IMR-90 (cell line): ENCODE results near the gene SLAMF7. TPM values are rescaled to one million over a fixed set of nuclear protein-coding genes. Genes with fewer than 3 reads are reported as not detected.

Source experiments
- ATAC-seq: fragments of 200-7000 bp; cut with Tn5 transposase; 2 replicates; pipeline ENCODE4 v1.9.1; 2020; ENCODE audit warnings: low read depth, mild to moderate bottlenecking, moderate library complexity
- BruUV-seq: library from RNA; stranded (reverse); fragments of 400-500 nt; replicated peaks from 2 replicates; lab custom pipeline; 2021; lab: Mats Ljungman, UMichigan
- CTCF ChIA-PET: fragments of 300-600 bp; formaldehyde crosslinking; extraction: SDS; loops from one replicate; lab custom pipeline; 2021; ENCODE audit warnings: antibody characterized with exemption; lab: Yijun Ruan, JAX
- POLR2A ChIA-PET: fragments of 300-600 bp; sonication (Branson Sonifier 250); formaldehyde crosslinking; loops from one replicate; lab custom pipeline; 2022; ENCODE audit warnings: antibody characterized with exemption; ENCODE audit not compliant: unreplicated experiment; lab: Charles Lee
- DNase-seq: peaks from one replicate; pipeline ENCODE4 v3.0.0; 2013
- H2AFZ ChIP-seq: replicated peaks from 2 replicates; pipeline ENCODE3; 2013; ENCODE audit warnings: low read length, mild to moderate bottlenecking; ENCODE audit not compliant: poor library complexity
- H2AK5ac ChIP-seq: 2 replicates; pipeline ENCODE4 v1.6.1; 2013; ENCODE audit warnings: low read depth, low read length, inconsistent platforms
- H2AK9ac ChIP-seq: replicated peaks from 2 replicates; pipeline ENCODE3; 2013; ENCODE audit warnings: mild to moderate bottlenecking, low read depth, low read length, moderate library complexity; ENCODE audit not compliant: poor library complexity
- H2BK120ac ChIP-seq: 2 replicates; pipeline ENCODE4 v1.6.1; 2013; ENCODE audit warnings: low read depth, low read length, inconsistent platforms
- H2BK15ac ChIP-seq: 3 replicates; pipeline ENCODE4 v1.6.1; 2013; ENCODE audit warnings: low read depth, low read length, inconsistent platforms
- H2BK20ac ChIP-seq: 2 replicates; pipeline ENCODE4 v1.6.1; 2013; ENCODE audit warnings: low read depth, mild to moderate bottlenecking, inconsistent platforms, low read length, moderate library complexity
- H2BK5ac ChIP-seq: 2 replicates; pipeline ENCODE4 v1.6.1; 2013; ENCODE audit warnings: mild to moderate bottlenecking, low read depth, low read length, inconsistent platforms; ENCODE audit not compliant: poor library complexity, severe bottlenecking
- H3K14ac ChIP-seq: replicated peaks from 2 replicates; pipeline ENCODE4 v1.6.1; 2013; ENCODE audit warnings: low read depth, low read length, inconsistent platforms
- H3K18ac ChIP-seq: 2 replicates; pipeline ENCODE4 v1.6.1; 2013; ENCODE audit warnings: low read depth, low read length, control low read depth
- H3K23ac ChIP-seq: 2 replicates; pipeline ENCODE4 v1.6.1; 2013; ENCODE audit warnings: low read depth, low read length, inconsistent platforms
- H3K27ac ChIP-seq: 2 replicates; pipeline ENCODE4 v1.5.1; 2013; ENCODE audit warnings: mild to moderate bottlenecking, control low read depth, low read length; ENCODE audit not compliant: insufficient read depth
- H3K27me3 ChIP-seq: 2 replicates; pipeline ENCODE4 v1.6.1; 2013; ENCODE audit warnings: low read length; ENCODE audit not compliant: control insufficient read depth, insufficient read depth
- H3K36me3 ChIP-seq: 2 replicates; pipeline ENCODE4 v1.6.1; 2013; ENCODE audit warnings: low read length, mixed read lengths; ENCODE audit not compliant: control insufficient read depth, insufficient read depth
- H3K4ac ChIP-seq: 2 replicates; pipeline ENCODE4 v1.6.1; 2013; ENCODE audit warnings: low read depth, low read length, inconsistent platforms
- H3K4me1 ChIP-seq: 2 replicates; pipeline ENCODE4 v1.6.1; 2013; ENCODE audit warnings: low read length, mixed read lengths; ENCODE audit not compliant: control insufficient read depth, insufficient read depth
- H3K4me2 ChIP-seq: 2 replicates; pipeline ENCODE4 v1.6.1; 2013; ENCODE audit warnings: low read depth, mild to moderate bottlenecking, control low read depth, low read length, moderate library complexity
- H3K4me3 ChIP-seq: 2 replicates; pipeline ENCODE4 v1.5.1; 2013; ENCODE audit warnings: low read depth, mild to moderate bottlenecking, control low read depth, low read length, moderate library complexity; ENCODE audit not compliant: insufficient read depth
- H3K56ac ChIP-seq: 2 replicates; pipeline ENCODE4 v1.6.1; 2013; ENCODE audit warnings: low read length, inconsistent platforms; ENCODE audit not compliant: insufficient read depth; ENCODE audit errors: extremely low read depth
- H3K79me1 ChIP-seq, 2 experiments: 2 replicates each; pipeline ENCODE4 v1.6.1; 2013; ENCODE audit warnings: low read length in 2 of 2, inconsistent platforms in 1 of 2, low read depth in 1 of 2
- H3K9ac ChIP-seq: 2 replicates; pipeline ENCODE4 v1.6.1; 2013; ENCODE audit warnings: low read depth, low read length, control low read depth
- H3K9me1 ChIP-seq: 2 replicates; pipeline ENCODE4 v1.6.1; 2013; ENCODE audit warnings: low read length, inconsistent platforms; ENCODE audit not compliant: insufficient read depth
- H3K9me3 ChIP-seq: 2 replicates; pipeline ENCODE4 v1.6.1; 2013; ENCODE audit warnings: low read length; ENCODE audit not compliant: control insufficient read depth, insufficient read depth
- H4K20me1 ChIP-seq: 2 replicates; pipeline ENCODE4 v1.6.1; 2013; ENCODE audit warnings: low read length, inconsistent platforms; ENCODE audit not compliant: insufficient read depth
- H4K5ac ChIP-seq: 2 replicates; pipeline ENCODE4 v1.6.1; 2013; ENCODE audit warnings: mild to moderate bottlenecking, low read depth, low read length, control low read depth
- H4K8ac ChIP-seq, 2 experiments: 2 replicates each; pipeline ENCODE4 v1.6.1; 2013; ENCODE audit warnings: low read depth in 2 of 2, low read length in 2 of 2, control low read depth in 1 of 2, inconsistent platforms in 1 of 2
- H4K91ac ChIP-seq: 2 replicates; pipeline ENCODE4 v1.6.1; 2013; ENCODE audit warnings: low read depth, low read length, inconsistent platforms; ENCODE audit not compliant: insufficient read depth
- BHLHE40 ChIP-seq: fragments of 150-350 bp; IDR thresholded peaks from 2 replicates; pipeline ENCODE4 v1.6.1; 2016; ENCODE audit warnings: mild to moderate bottlenecking, low read depth, low read length
- CEBPB ChIP-seq: IDR thresholded peaks from 2 replicates; pipeline ENCODE4 v1.6.1; 2012; ENCODE audit warnings: low read depth, low read length, improper control_type of control experiment
- CHD1 ChIP-seq: IDR thresholded peaks from 2 replicates; pipeline ENCODE4 v1.6.1; 2012; ENCODE audit warnings: low read depth, low read length, improper control_type of control experiment
- CTCF ChIP-seq: conservative IDR thresholded peaks from 2 replicates; pipeline ENCODE4 v1.5.1; 2012; ENCODE audit warnings: mild to moderate bottlenecking, low read depth, low read length, improper control_type of control experiment
- ELK1 ChIP-seq: fragments of 150-350 bp; IDR thresholded peaks from 2 replicates; pipeline ENCODE4 v1.6.1; 2016; ENCODE audit warnings: low read depth, mild to moderate bottlenecking, low read length, moderate library complexity, borderline replicate concordance
- FOS ChIP-seq: fragments of 150-350 bp; IDR thresholded peaks from 2 replicates; pipeline ENCODE4 v1.6.1; 2016; ENCODE audit warnings: low read depth, low read length
- MAFK ChIP-seq: IDR thresholded peaks from 2 replicates; pipeline ENCODE4 v1.6.1; 2012; ENCODE audit warnings: low read depth, low read length, improper control_type of control experiment
- MAZ ChIP-seq: IDR thresholded peaks from 2 replicates; pipeline ENCODE4 v1.6.1; 2012; ENCODE audit warnings: low read depth, mild to moderate bottlenecking, low read length, improper control_type of control experiment, moderate library complexity, borderline replicate concordance
- MXI1 ChIP-seq: IDR thresholded peaks from 2 replicates; pipeline ENCODE4 v1.6.1; 2012; ENCODE audit warnings: low read depth, mild to moderate bottlenecking, low read length, moderate library complexity, borderline replicate concordance
- NFE2L2 ChIP-seq: fragments of 150-350 bp; IDR thresholded peaks from 2 replicates; pipeline ENCODE4 v1.6.1; 2016; ENCODE audit warnings: low read depth, mild to moderate bottlenecking, low read length
- POLR2A ChIP-seq: IDR thresholded peaks from 2 replicates; pipeline ENCODE4 v1.6.1; 2012; ENCODE audit warnings: mild to moderate bottlenecking, low read depth, low read length
- RCOR1 ChIP-seq: IDR thresholded peaks from 2 replicates; pipeline ENCODE4 v1.6.1; 2012; ENCODE audit warnings: mild to moderate bottlenecking, low read length, improper control_type of control experiment; ENCODE audit not compliant: insufficient replicate concordance
- RFX5 ChIP-seq: IDR thresholded peaks from 2 replicates; pipeline ENCODE4 v1.8.0; 2012; ENCODE audit warnings: low read depth, mild to moderate bottlenecking, low read length, moderate library complexity
- SMC3 ChIP-seq: fragments of 150-350 bp; IDR thresholded peaks from 2 replicates; pipeline ENCODE4 v1.6.1; 2016; ENCODE audit warnings: low read depth, mild to moderate bottlenecking, antibody characterized with exemption, low read length, moderate library complexity
- USF2 ChIP-seq: fragments of 150-350 bp; IDR thresholded peaks from 2 replicates; pipeline ENCODE4 v1.6.1; 2017; ENCODE audit warnings: mild to moderate bottlenecking, antibody characterized with exemption, low read length, low read depth
- whole genome bisulfite sequencing, 2 experiments: methylation state at CpG; one replicate each; pipeline versions ENCODE4 v1.1.5 to v1.1.7; 2013; ENCODE audit warnings: missing lambda C conversion rate in 2 of 2; ENCODE audit not compliant: insufficient read length in 1 of 2; ENCODE audit errors: extremely low coverage in 2 of 2; 5-methylcytosine and 5-hydroxymethylcytosine counted together
- dilution Hi-C: fragments of 300-500 bp; cut with HindIII; formaldehyde crosslinking; loops from one replicate; pipeline ENCODE4 v1.14.3; 2018; ENCODE audit warnings: low sequenced_read_pairs; ENCODE audit not compliant: unreplicated experiment
- in situ Hi-C: fragments of 300-500 bp; cut with MboI; formaldehyde crosslinking; loops from 3 replicates; pipeline ENCODE4 v1.14.3; 2019; ENCODE audit warnings: low sequenced_read_pairs, inconsistent platforms, mixed read lengths
- intact Hi-C: fragments of 100-400 bp; cut with micrococcal nuclease; formaldehyde crosslinking; loops from 2 replicates; pipeline ENCODE4 v1.10.0; 2022
- polyA plus RNA-seq, 3 experiments: library from polyadenylated mRNA; depleted of rRNA; stranded (reverse); fragments of >200 nt; gene quantifications; 2 replicates each; pipeline ENCODE4 v1.2.3, GENCODE V29; 2012; ENCODE audit warnings: low replicate concordance in 1 of 3
- total RNA-seq: library from RNA; depleted of rRNA; stranded (reverse); fragments of >200 nt; gene quantifications from 2 replicates; pipeline ENCODE4 v1.2.3, GENCODE V29; 2012

The SLAMF7 gene
- total and polyA plus RNA-seq, 2 of the 4 experiments (the other 2 are of a cell fraction) = not detected

- H4K8ac ChIP-seq = no peak overlapping the region
- H3K18ac ChIP-seq = no peak overlapping the region
- H3K4ac ChIP-seq = no peak overlapping the region
- no peak overlapping the region for H2BK15ac ChIP-seq
- no peaks in the 10 kb centered on the region for H3K4me1 ChIP-seq
- H3K9me1 ChIP-seq = no peaks in the 10 kb centered on the region
- no peak overlapping the region for H3K56ac ChIP-seq
- no peak overlapping the region for H3K4me3 ChIP-seq
- H3K36me3 ChIP-seq = no peaks in the 10 kb centered on the region
- no peaks in the 10 kb centered on the region; the same call in 1 of the 2 replicates for H3K27me3 ChIP-seq
- BruUV-seq = no TSS peak
- H2BK120ac ChIP-seq = no peak overlapping the region
- 0% methylated on average over 1 of the region's 11 CpGs; no CpG with 5 or more reads in 1 of the 2 experiments for WGBS, 2 experiments
- ATAC-seq (no peak), DNase-seq (no peak)
- H2AFZ ChIP-seq = no peak overlapping the region
- ChIA-PET POLR2A (no interaction called here), CTCF (no interaction called here)
- H3K9me3 ChIP-seq = no peaks in the 10 kb centered on the region
- H4K5ac ChIP-seq = no peak overlapping the region
- no peaks in the 10 kb centered on the region for H3K79me1 ChIP-seq
- no peak overlapping the region for H3K9ac ChIP-seq
- H3K23ac ChIP-seq = no peak overlapping the region
- no peak overlapping the region for H2BK5ac ChIP-seq
- no peak overlapping the region for H3K4me2 ChIP-seq
- no peak overlapping the region for H4K91ac ChIP-seq
- H2AK5ac ChIP-seq = no peak overlapping the region
- H2AK9ac ChIP-seq = no peak overlapping the region
- in situ Hi-C loops = no loop called here
- no peak overlapping the region for H3K27ac ChIP-seq
- no peak overlapping the region for H3K14ac ChIP-seq
- intact Hi-C loops = loop anchor here (5.0 kb wide), 1 partner anchor 373 kb away; the partner anchor contains the start of gene KLHDC9
- H4K20me1 ChIP-seq = no peaks in the 10 kb centered on the region
- no peak overlapping the region for H2BK20ac ChIP-seq
- dilution Hi-C loops = no loop called here
- TF ChIP-seq ELK1 = no peak
- TF ChIP-seq BHLHE40 = no peak
- TF ChIP-seq FOS = no peak
- no peak for TF ChIP-seq CEBPB
- TF ChIP-seq SMC3 = no peak
- TF ChIP-seq MAZ = no peak
- no peak for TF ChIP-seq USF2
- TF ChIP-seq POLR2A = no peak
- no peak for TF ChIP-seq NFE2L2
- TF ChIP-seq CTCF = no peak
- TF ChIP-seq RFX5 = no peak
- TF ChIP-seq CHD1 = no peak
- TF ChIP-seq MAFK = no peak
- no peak for TF ChIP-seq RCOR1
- no peak for TF ChIP-seq MXI1
These were observed 14.4 kb upstream of the SLAMF7 start for GRCh38 chr1:160724465-160725242.
